Astrocyte (in vitro differentiated cells and primary cell): ENCODE results near the gene ZNF266.

ENCODE experiments used
- EZH2 ChIP-seq: IDR thresholded peaks from 2 replicates; pipeline ENCODE4 v1.6.1; 2012; ENCODE audit warnings: mild to moderate bottlenecking, low read length, inconsistent platforms; ENCODE audit not compliant: insufficient read depth
- TF ChIP-seq, protein P1 (sequence below): IDR thresholded peaks from 2 replicates; pipeline ENCODE4 v1.5.1; 2011; ENCODE audit warnings: low read depth, mild to moderate bottlenecking, inconsistent platforms, low read length, moderate library complexity; ENCODE audit not compliant: insufficient read depth

GRCh38 chr19:9453953-9454352, 18.6 kb upstream of the ZNF266 start:
- TF ChIP-seq, protein P1, sequence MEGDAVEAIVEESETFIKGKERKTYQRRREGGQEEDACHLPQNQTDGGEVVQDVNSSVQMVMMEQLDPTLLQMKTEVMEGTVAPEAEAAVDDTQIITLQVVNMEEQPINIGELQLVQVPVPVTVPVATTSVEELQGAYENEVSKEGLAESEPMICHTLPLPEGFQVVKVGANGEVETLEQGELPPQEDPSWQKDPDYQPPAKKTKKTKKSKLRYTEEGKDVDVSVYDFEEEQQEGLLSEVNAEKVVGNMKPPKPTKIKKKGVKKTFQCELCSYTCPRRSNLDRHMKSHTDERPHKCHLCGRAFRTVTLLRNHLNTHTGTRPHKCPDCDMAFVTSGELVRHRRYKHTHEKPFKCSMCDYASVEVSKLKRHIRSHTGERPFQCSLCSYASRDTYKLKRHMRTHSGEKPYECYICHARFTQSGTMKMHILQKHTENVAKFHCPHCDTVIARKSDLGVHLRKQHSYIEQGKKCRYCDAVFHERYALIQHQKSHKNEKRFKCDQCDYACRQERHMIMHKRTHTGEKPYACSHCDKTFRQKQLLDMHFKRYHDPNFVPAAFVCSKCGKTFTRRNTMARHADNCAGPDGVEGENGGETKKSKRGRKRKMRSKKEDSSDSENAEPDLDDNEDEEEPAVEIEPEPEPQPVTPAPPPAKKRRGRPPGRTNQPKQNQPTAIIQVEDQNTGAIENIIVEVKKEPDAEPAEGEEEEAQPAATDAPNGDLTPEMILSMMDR = no peak
- no peak for TF ChIP-seq EZH2
